ENCODE measurements around the gene ZSCAN26. TPM values are rescaled to one million over a fixed set of nuclear protein-coding genes. Genes with fewer than 3 reads are reported as not detected.

The ZSCAN26 gene
- total and polyA plus RNA-seq, 2 of the 4 experiments (the other 2 are of a cell fraction), result 13.1 to 42.1 TPM

GRCh38 chr6:28235912-28236452, 31.0 kb upstream of the ZSCAN26 start:
- Histone ChIP-seq H3K27me3 (ENCODE audit: control insufficient read depth, insufficient read depth, low read length) (no peaks in the 10 kb centered on the region), H3K18ac (ENCODE audit: low read depth, low read length) (no peak overlapping the region), H2BK5ac (ENCODE audit: low read depth, low read length, poor library complexity, severe bottlenecking) (no peak overlapping the region), H2BK120ac (ENCODE audit: low read depth, low read length) (no peak overlapping the region), H3K79me1 (ENCODE audit: low read depth in 1 of 2, low read length in 2 of 2) (peaks cover 4 to 8% of the 10 kb centered on the region in 2 experiments; a peak in 3 of 4 replicates), H3K4me2 (ENCODE audit: low read depth, low read length) (no peak overlapping the region), H3K23ac (ENCODE audit: low read depth, low read length) (no peak overlapping the region), H4K8ac (ENCODE audit: low read depth in 2 of 2, low read length in 2 of 2) (no peak overlapping the region), H2BK20ac (ENCODE audit: low read depth, low read length) (no peak overlapping the region), H3K9me3 (ENCODE audit: control insufficient read depth, insufficient read depth, low read length) (0 out of 2 replicates have a peak, but pooled peaks cover 3% of the 10 kb centered on the region), H3K56ac (ENCODE audit: extremely low read depth, insufficient read depth, low read length) (no peak overlapping the region), H2AFZ (replicated peaks; ENCODE audit: low read length, poor library complexity) (no peak overlapping the region), H3K27ac (ENCODE audit: insufficient read depth, low read length) (no peak overlapping the region), H3K4me3 (ENCODE audit: insufficient read depth, low read depth, low read length) (no peak overlapping the region), H3K9ac (ENCODE audit: low read depth, low read length) (no peak overlapping the region), H3K14ac (replicated peaks; ENCODE audit: low read depth, low read length) (no peak overlapping the region), H3K4me1 (ENCODE audit: control insufficient read depth, insufficient read depth, low read length) (no peaks in the 10 kb centered on the region), H2BK15ac (ENCODE audit: low read depth, low read length) (no peak overlapping the region), H3K9me1 (ENCODE audit: insufficient read depth, low read length) (0 out of 2 replicates have a peak, but pooled peaks cover 4% of the 10 kb centered on the region), H3K4ac (ENCODE audit: low read depth, low read length) (no peak overlapping the region), H2AK9ac (replicated peaks; ENCODE audit: low read depth, low read length, poor library complexity) (no peak overlapping the region), H4K20me1 (ENCODE audit: insufficient read depth, low read length) (no peaks in the 10 kb centered on the region), H3K36me3 (ENCODE audit: control insufficient read depth, insufficient read depth, low read length) (peaks cover 27% of the 10 kb centered on the region), H2AK5ac (ENCODE audit: low read depth, low read length) (no peak overlapping the region), H4K5ac (ENCODE audit: low read depth, low read length) (no peak overlapping the region), H4K91ac (ENCODE audit: insufficient read depth, low read depth, low read length) (no peak overlapping the region)
- DNase-seq (no peak), ATAC-seq (ENCODE audit: low read depth) (no peak)
- no CpG with 5 or more reads among the region's 3 CpGs for WGBS, 2 experiments (ENCODE audit: extremely low coverage in 2 of 2, insufficient read length in 1 of 2)
- no TSS peak for BruUV-seq (replicated peaks)
- intact Hi-C loops (cut with micrococcal nuclease) (no loop called here), in situ Hi-C loops (cut with MboI; ENCODE audit: low sequenced_read_pairs) (no loop called here), dilution Hi-C loops (cut with HindIII; ENCODE audit: low sequenced_read_pairs, unreplicated experiment) (no loop called here)
- TF ChIP-seq MAZ (IDR thresholded peaks at IDR 0.05; ENCODE audit: borderline replicate concordance, low read depth, low read length), result no peak
- no peak for TF ChIP-seq RCOR1 (IDR thresholded peaks at IDR 0.05; ENCODE audit: insufficient replicate concordance, low read length)
- TF ChIP-seq BHLHE40 (IDR thresholded peaks at IDR 0.05; ENCODE audit: low read depth, low read length), result no peak
- TF ChIP-seq CEBPB (IDR thresholded peaks at IDR 0.05; ENCODE audit: low read depth, low read length), result no peak
- no peak for TF ChIP-seq USF2 (IDR thresholded peaks at IDR 0.05; ENCODE audit: low read depth, low read length)
- TF ChIP-seq CHD1 (IDR thresholded peaks at IDR 0.05; ENCODE audit: low read depth, low read length), result no peak
- TF ChIP-seq FOS (IDR thresholded peaks at IDR 0.05; ENCODE audit: low read depth, low read length), result no peak
- no peak for TF ChIP-seq POLR2A (IDR thresholded peaks at IDR 0.05; ENCODE audit: low read depth, low read length)
- TF ChIP-seq ELK1 (IDR thresholded peaks at IDR 0.05; ENCODE audit: borderline replicate concordance, low read depth, low read length), result no peak
- TF ChIP-seq NFE2L2 (IDR thresholded peaks at IDR 0.05; ENCODE audit: low read depth, low read length), result no peak
- TF ChIP-seq CTCF (conservative IDR thresholded peaks at IDR 0.05; ENCODE audit: low read depth, low read length), result no peak
- TF ChIP-seq SMC3 (IDR thresholded peaks at IDR 0.05; ENCODE audit: low read depth, low read length), result no peak
- no peak for TF ChIP-seq MXI1 (IDR thresholded peaks at IDR 0.05; ENCODE audit: borderline replicate concordance, low read depth, low read length)
- CTCF ChIA-PET, result no interaction called here
- POLR2A ChIA-PET (ENCODE audit: unreplicated experiment), result no interaction called here

All from IMR-90 (cell line).